AG04450 (cell line): ENCODE results near the gene NEFH. TPM values are rescaled to one million over a fixed set of nuclear protein-coding genes. Genes with fewer than 3 reads are reported as not detected.

ENCODE experiments used
- CTCF ChIA-PET: fragments of 300-600, 350-600 bp; formaldehyde crosslinking; extraction: SDS; loops from one replicate; lab custom pipeline; 2022; ENCODE audit warnings: antibody characterized with exemption, inconsistent platforms; lab: Charles Lee
- POLR2A ChIA-PET: fragments of 350-600 bp; formaldehyde crosslinking; extraction: SDS; loops from one replicate; lab custom pipeline; 2021; ENCODE audit warnings: antibody characterized with exemption, inconsistent platforms; lab: Yijun Ruan, JAX
- DNase-seq: peaks from one replicate; pipeline ENCODE4 v3.0.0-alpha.2; 2011; ENCODE audit warnings: low read depth, low spot score
- H3K27ac ChIP-seq: one replicate; pipeline ENCODE4 v1.5.1; 2012; ENCODE audit warnings: low read depth, low read length, control low read depth
- H3K27me3 ChIP-seq: one replicate; pipeline ENCODE4 v1.6.0; 2012; ENCODE audit warnings: low read length; ENCODE audit not compliant: control insufficient read depth, insufficient read depth
- H3K4me3 ChIP-seq: 2 replicates; pipeline ENCODE4 v1.5.1; 2011; ENCODE audit warnings: mild to moderate bottlenecking, low read depth, low read length, control low read depth
- H3K9me3 ChIP-seq: 2 replicates; pipeline ENCODE4 v1.5.1; 2012; ENCODE audit warnings: low read length; ENCODE audit not compliant: control insufficient read depth, insufficient read depth
- polyA plus RNA-seq: library from polyadenylated mRNA; depleted of rRNA; stranded (reverse); fragments of >200 nt; gene quantifications from 2 replicates; pipeline ENCODE4 v1.2.3, GENCODE V29; 2011
- TF ChIP-seq, protein P1 (sequence below): IDR thresholded peaks from 2 replicates; pipeline ENCODE4 v1.5.1; 2011; ENCODE audit warnings: low read depth, low read length, control low read depth, inconsistent platforms

NEFH gene
- polyA plus RNA-seq, 1 experiment, result 2.0 TPM

DNA sequence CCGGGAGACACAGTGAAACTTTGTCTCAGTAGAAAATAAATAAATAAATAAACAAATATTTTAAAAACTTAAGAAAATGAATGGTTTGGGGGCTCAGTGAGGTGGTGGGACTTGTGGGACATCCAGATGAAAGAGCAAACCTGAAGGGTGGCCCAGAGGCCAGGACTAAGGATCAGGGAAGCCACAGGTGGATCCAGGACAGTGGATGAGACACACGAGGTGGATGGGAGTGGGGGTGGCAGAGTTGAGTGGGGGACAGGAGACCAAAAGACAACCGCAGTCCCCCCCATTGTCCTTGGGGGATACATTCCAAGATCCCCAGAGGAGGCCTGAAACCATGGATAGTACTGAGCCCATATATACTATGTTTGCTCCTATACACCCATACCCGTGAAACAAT lies 34.5 kb upstream of the NEFH start:
- POLR2A ChIA-PET, result no interaction called here
- Histone ChIP-seq H3K27ac (no peak overlapping the region), H3K4me3 (no peak overlapping the region), H3K27me3 (peaks cover 7% of the 10 kb centered on the region), H3K9me3 (no peaks in the 10 kb centered on the region)
- CTCF ChIA-PET, result no interaction called here
- TF ChIP-seq, protein P1, sequence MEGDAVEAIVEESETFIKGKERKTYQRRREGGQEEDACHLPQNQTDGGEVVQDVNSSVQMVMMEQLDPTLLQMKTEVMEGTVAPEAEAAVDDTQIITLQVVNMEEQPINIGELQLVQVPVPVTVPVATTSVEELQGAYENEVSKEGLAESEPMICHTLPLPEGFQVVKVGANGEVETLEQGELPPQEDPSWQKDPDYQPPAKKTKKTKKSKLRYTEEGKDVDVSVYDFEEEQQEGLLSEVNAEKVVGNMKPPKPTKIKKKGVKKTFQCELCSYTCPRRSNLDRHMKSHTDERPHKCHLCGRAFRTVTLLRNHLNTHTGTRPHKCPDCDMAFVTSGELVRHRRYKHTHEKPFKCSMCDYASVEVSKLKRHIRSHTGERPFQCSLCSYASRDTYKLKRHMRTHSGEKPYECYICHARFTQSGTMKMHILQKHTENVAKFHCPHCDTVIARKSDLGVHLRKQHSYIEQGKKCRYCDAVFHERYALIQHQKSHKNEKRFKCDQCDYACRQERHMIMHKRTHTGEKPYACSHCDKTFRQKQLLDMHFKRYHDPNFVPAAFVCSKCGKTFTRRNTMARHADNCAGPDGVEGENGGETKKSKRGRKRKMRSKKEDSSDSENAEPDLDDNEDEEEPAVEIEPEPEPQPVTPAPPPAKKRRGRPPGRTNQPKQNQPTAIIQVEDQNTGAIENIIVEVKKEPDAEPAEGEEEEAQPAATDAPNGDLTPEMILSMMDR, result no peak
- DNase-seq, result no peak

GRCh38 chr22:29447906-29448305 lies 32.1 kb upstream of the NEFH start:
- DNase-seq, result no peak
- Histone ChIP-seq H3K9me3 (no peaks in the 10 kb centered on the region), H3K27me3 (peaks cover 3% of the 10 kb centered on the region), H3K27ac (no peak overlapping the region), H3K4me3 (no peak overlapping the region)
- TF ChIP-seq, protein P1, result no peak
- CTCF ChIA-PET, result no interaction called here
- POLR2A ChIA-PET, result no interaction called here

DNA sequence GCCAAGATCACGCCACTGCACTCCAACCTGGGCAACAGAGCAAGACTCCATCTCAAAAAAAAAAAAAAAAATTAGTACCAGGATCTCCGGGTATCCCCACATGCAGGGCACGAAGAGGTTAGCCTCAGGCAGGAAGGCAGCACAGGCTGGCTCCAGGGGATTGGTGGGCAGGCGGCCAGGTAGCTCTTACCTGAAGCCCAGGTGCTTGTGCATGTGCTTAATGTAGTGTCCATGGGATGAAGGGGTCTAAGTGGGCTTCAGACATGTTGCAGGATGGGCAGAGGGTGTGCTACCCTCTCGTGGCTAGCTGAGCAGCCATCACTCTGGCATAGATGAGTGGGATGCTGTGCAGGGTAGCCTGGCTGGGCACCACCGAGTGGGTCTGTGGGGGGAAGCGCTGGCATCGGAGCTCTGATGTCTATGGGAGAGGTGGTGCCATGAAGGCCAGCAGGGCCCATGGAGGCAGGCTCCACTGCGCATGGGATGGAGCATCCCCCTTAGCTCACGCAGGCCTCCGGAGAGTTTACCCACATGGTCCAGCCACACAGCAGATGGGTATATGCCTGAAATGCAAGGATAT lies 30.6 kb upstream of the NEFH start:
- ChIA-PET POLR2A (no interaction called here), CTCF (no interaction called here)
- TF ChIP-seq, protein P1, result no peak

DNA sequence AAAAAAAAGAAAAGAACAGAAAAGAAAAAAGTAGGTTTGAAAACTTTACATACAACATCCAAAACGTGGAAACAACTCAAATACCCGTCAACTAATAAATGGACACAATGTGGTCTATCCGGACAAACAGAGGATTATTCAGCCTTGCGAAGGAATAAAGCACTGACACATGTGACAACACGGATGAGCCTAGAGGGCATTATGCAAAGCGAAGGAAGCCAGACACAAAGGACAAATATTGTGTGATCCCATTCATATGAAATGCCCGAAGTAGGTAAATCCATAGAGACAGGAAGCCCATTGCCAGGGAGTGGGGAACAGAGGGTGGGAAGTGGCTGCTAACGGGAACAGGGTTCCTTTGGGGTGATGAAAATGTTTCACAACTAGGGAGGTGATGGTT lies 29.8 kb upstream of the NEFH start:
- Histone ChIP-seq H3K27me3 (peaks cover 3% of the 10 kb centered on the region), H3K4me3 (no peak overlapping the region), H3K27ac (no peak overlapping the region), H3K9me3 (no peaks in the 10 kb centered on the region)
- ChIA-PET POLR2A (no interaction called here), CTCF (no interaction called here)
- DNase-seq, result no peak
- TF ChIP-seq, protein P1, result no peak

More for the DNA sequence above, 30.6 kb upstream of the NEFH start:
- H3K27ac ChIP-seq, result no peak overlapping the region
- H3K27me3 ChIP-seq, result peaks cover 4% of the 10 kb centered on the region
- DNase-seq, result no peak
- no peaks in the 10 kb centered on the region for H3K9me3 ChIP-seq
- H3K4me3 ChIP-seq, result no peak overlapping the region

- Histone ChIP-seq H3K9me3 (no peaks in the 10 kb centered on the region), H3K4me3 (no peak overlapping the region), H3K27me3 (peaks cover 4% of the 10 kb centered on the region), H3K27ac (no peak overlapping the region)
- TF ChIP-seq, protein P1, result no peak
- POLR2A ChIA-PET, result no interaction called here
- no peak for DNase-seq
- CTCF ChIA-PET, result no interaction called here
Measured at GRCh38 chr22:29451863-29452262, 28.2 kb upstream of the NEFH start.
